GM19043 (cell line): Measurements from ENCODE around the gene PGM3.

Experiments
- ATAC-seq: cut with Tn5 transposase; IDR thresholded peaks from one replicate; pipeline ENCODE4 v1.9.1; 2021; ENCODE audit warnings: low read depth; ENCODE audit not compliant: unreplicated experiment

The PGM3 gene

DNA sequence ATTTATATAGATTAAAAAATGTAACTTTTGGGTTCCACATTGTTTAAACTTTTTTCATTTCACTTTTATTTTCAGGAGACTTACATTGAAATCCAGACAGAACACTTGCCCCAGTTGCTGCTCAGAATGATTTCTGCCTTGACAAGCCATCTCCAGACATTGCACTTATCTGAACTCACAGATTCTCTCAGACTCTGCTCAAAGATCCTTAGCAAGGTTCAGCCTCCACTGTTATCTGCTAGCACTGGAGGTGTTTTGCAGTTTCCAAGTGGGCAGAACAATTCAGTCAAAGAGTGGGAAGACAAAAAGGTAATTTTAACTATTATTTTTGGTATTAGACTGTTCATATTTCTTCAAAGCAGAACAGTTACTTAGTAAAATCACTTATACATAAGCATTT lies 67.6 kb downstream of the PGM3 start:
- ATAC-seq, result no peak

GRCh38 chr6:83124553-83124952 lies 68.5 kb downstream of the PGM3 start:
- ATAC-seq, result no peak

DNA sequence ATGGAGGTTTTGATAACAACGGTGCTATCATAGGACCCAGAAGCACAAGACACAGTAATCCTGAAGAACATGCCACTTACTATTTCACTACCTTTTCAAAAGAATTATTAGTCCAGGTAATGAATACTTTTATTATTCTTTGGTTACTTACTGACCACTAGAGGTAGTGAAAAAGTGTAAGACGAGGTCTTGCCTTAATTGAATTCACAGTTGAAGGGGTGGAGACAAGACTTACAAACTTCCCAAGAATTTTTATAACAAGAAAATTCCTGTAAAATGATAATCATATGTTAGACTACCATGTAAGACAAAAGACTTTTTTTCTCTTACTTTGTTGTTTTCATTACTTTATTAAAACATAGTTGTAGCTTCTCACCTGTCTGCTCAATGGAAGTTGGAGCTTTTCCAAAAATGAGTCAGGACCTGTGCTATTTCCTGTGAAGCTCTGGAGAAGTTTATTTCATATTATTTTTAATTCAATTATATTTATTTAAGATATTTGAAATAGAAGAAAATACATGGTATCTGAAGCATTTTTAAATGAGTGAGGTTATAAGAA lies 73.2 kb downstream of the PGM3 start:
- ATAC-seq, result no peak

DNA sequence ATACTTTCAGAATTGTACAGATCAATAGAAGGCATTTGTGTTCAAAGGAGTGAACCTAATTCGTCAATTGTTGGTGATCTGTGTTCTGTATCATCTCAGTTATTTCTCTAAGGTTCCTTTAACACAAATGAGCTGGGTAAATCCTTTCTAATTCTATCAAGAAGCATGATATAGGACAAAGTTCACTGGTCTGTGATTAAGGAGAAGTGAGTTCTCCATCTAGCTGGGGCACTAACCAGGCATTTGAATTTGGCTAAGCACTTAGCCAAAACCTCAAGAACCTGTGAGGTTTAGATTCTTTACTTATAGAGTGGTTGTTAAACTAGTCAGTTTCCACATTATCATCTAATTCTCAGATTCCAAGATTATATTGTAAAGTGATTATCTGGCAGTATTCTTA lies 75.3 kb downstream of the PGM3 start:
- no peak for ATAC-seq
